ENCODE results near the gene UNG. TPM values are rescaled to one million over a fixed set of nuclear protein-coding genes. Genes with fewer than 3 reads are reported as not detected.
A peak's percentile ranks its signal among the peaks of the same experiment; 100 is the strongest.
"Not testable (repeated sequence)": the region's sequence is repeated elsewhere in the genome, so short reads cannot be mapped to it uniquely, and the experiment has no call there.

Gene UNG
- total RNA-seq = 10 to 100 TPM; 21.6 to 32.7 (median 27.9) TPM

GRCh38 chr12:109097435-109098182 is at the start of gene UNG:
Gene UNG, plus strand, starts transcription at chr12:109097597. Its CDS starts 83 bp downstream, at chr12:109097680.
- H3K27me3 ChIP-seq = no peaks in the 10 kb centered on the region
- peaks cover 5 to 14% of the 10 kb centered on the region in 2 donors for H3K4me1 ChIP-seq
- peak within 1 kb of the TSS; percentile 77 to 91 for H3K27ac ChIP-seq
- intact Hi-C loops (cut with DNase I; ENCODE audit: low total_unique reads) = loop anchor here (10.0 kb wide), 1 partner anchor 533 kb away; the partner anchor contains the start of genes ISCU and SART3
- TF ChIP-seq, protein P1, sequence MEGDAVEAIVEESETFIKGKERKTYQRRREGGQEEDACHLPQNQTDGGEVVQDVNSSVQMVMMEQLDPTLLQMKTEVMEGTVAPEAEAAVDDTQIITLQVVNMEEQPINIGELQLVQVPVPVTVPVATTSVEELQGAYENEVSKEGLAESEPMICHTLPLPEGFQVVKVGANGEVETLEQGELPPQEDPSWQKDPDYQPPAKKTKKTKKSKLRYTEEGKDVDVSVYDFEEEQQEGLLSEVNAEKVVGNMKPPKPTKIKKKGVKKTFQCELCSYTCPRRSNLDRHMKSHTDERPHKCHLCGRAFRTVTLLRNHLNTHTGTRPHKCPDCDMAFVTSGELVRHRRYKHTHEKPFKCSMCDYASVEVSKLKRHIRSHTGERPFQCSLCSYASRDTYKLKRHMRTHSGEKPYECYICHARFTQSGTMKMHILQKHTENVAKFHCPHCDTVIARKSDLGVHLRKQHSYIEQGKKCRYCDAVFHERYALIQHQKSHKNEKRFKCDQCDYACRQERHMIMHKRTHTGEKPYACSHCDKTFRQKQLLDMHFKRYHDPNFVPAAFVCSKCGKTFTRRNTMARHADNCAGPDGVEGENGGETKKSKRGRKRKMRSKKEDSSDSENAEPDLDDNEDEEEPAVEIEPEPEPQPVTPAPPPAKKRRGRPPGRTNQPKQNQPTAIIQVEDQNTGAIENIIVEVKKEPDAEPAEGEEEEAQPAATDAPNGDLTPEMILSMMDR (IDR thresholded peaks at IDR 0.05) = no peak
- no peak for TF ChIP-seq POLR2A (IDR thresholded peaks at IDR 0.05)
- peak; percentile 97 for DNase-seq
- H3K36me3 ChIP-seq = no peaks in the 10 kb centered on the region
- H3K4me3 ChIP-seq = peak within 1 kb of the TSS; percentile 51 to 89
- H3K9me3 ChIP-seq = no peaks in the 10 kb centered on the region

DNA sequence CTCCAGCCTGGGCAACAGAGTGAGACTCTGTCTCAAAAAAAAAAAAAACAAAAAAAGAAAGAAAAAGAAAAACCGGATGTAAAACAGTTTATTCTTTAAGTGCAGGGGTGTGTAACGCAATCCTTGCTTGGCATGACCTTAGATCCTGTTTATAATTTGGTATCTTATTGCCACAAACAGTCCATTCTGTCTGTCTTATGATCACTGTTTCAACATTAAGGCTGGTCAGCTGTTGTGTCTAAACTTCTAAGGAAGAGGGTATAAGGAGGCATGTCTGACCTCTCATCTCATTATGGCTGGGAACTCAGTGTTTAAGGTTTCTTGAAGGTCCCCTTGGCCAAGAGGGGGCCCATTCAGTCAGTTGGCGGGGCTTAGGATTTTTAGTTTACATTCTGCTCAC is 48.7 kb upstream of the UNG start:
- H3K4me1 ChIP-seq; H3K9me3 ChIP-seq; intact Hi-C loops (cut with DNase I; ENCODE audit: low total_unique reads); H3K4me3 ChIP-seq; DNase-seq; H3K36me3 ChIP-seq; H3K27ac ChIP-seq; H3K27me3 ChIP-seq: not testable (repeated sequence)

DNA sequence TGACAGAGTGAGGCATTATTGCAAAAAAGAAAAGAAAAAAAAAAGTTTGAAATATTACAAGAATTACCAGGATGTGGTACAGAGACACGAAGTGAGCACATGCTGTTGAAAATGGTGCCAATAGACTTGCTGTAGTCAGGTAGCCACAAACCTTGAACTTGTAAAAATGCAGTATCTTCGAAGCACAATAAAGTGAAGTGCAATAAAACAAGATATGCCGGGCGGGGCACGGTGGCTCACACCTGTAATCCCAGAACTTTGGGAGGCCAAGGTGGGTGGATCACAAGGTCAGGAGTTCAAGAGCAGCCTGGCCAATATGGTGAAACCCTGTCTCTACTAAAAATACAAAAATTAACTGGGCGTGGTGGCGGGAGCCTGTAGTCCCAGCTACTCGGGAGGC is 47.6 kb upstream of the UNG start:
- H3K27me3 ChIP-seq; DNase-seq; H3K27ac ChIP-seq; H3K36me3 ChIP-seq; intact Hi-C loops (cut with DNase I; ENCODE audit: low total_unique reads); H3K9me3 ChIP-seq; H3K4me1 ChIP-seq; H3K4me3 ChIP-seq: not testable (repeated sequence)

DNA sequence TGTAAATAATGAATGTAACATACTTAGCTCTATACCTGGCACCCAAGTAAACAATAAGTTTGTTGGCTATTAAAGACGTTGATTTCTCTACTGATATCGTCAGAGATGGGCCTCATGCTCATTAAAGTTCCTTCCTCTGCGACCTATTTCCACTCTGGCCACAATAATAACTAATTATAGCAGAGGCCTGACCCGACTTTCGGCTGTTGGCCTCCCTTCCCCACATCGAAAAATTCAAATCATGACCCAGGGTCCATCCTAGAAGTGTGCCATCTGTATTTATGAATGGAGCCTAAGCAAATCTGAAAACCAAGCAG is 45.3 kb upstream of the UNG start:
- intact Hi-C loops (cut with DNase I; ENCODE audit: low total_unique reads) = no loop called here
- Histone ChIP-seq H3K9me3 (no peaks in the 10 kb centered on the region), H3K4me3 (peak overlapping the region; percentile 91 to 97), H3K27ac (peak overlapping the region; percentile 79 to 84), H3K36me3 (no peaks in the 10 kb centered on the region), H3K27me3 (no peaks in the 10 kb centered on the region), H3K4me1 (no peaks in the 10 kb centered on the region)
- TF ChIP-seq POLR2A (IDR thresholded peaks at IDR 0.05) = no peak
- TF ChIP-seq, protein P1 (IDR thresholded peaks at IDR 0.05) = no peak
- DNase-seq = no peak

- peak; percentile 80 to 83 for DNase-seq
- intact Hi-C loops (cut with DNase I; ENCODE audit: low total_unique reads) = no loop called here
- H3K27ac ChIP-seq = peak within 1 kb of the TSS; percentile 79 to 84
- H3K4me1 ChIP-seq = no peaks in the 10 kb centered on the region
- H3K9me3 ChIP-seq = no peaks in the 10 kb centered on the region
- TF ChIP-seq, protein P1 (IDR thresholded peaks at IDR 0.05) = peak in 2 of 4 experiments; percentile 34 to 37
- TF ChIP-seq POLR2A (IDR thresholded peaks at IDR 0.05) = peak in 1 of 2 donors; percentile 41
- H3K36me3 ChIP-seq = no peaks in the 10 kb centered on the region
- no peaks in the 10 kb centered on the region for H3K27me3 ChIP-seq
- peak within 1 kb of the TSS; percentile 91 to 97 for H3K4me3 ChIP-seq
These were observed 44.7 kb upstream of the UNG start, which contains the start of gene USP30 for GRCh38 chr12:109052414-109053323. Gene USP30, plus strand, starts transcription at chr12:109052576. Its CDS starts 103 bp downstream, at chr12:109052679.
